Sigmoid colon (tissue), 3 donors: ENCODE data around the gene KASH5.

Experiments
- CTCF ChIP-seq, 4 experiments: fragments of 450-650 bp in 3 of 4; fragments of 200-600 bp in 1 of 4; IDR thresholded peaks; one replicate each; pipeline ENCODE4 v1.5.1; 2016 to 2019; ENCODE audit warnings: antibody characterized with exemption in 4 of 4, mild to moderate bottlenecking in 3 of 4, moderate library complexity in 2 of 4
- POLR2A ChIP-seq, 2 donors: fragments of 450-650 bp; IDR thresholded peaks; one replicate each; pipeline ENCODE4 v1.6.1; 2016; ENCODE audit warnings: antibody characterized with exemption in 2 of 2, mild to moderate bottlenecking in 2 of 2, moderate library complexity in 2 of 2

GRCh38 chr19:49438261-49438660, 50.2 kb downstream of the KASH5 start:
- TF ChIP-seq POLR2A (IDR thresholded peaks at IDR 0.05) (no peak), CTCF (IDR thresholded peaks at IDR 0.05) (no peak)
